ENCODE results near the gene TMEM240. TPM values are rescaled to one million over a fixed set of nuclear protein-coding genes. Genes with fewer than 3 reads are reported as not detected.
"Not testable (repeated sequence)": the region's sequence is repeated elsewhere in the genome, so short reads cannot be mapped to it uniquely, and the experiment has no call there.

TMEM240 gene
- total RNA-seq, 1 experiment from 2014 or later = 1.2 TPM

GRCh38 chr1:1517973-1518620, 22.3 kb downstream of the TMEM240 start:
- no peaks in the 10 kb centered on the region for H3K9me3 Mint-ChIP-seq (ENCODE audit: unreplicated experiment)
- no peak overlapping the region for H3K27ac Mint-ChIP-seq (ENCODE audit: unreplicated experiment)
- H3K4me3 Mint-ChIP-seq (ENCODE audit: unreplicated experiment) = no peak overlapping the region
- no peaks in the 10 kb centered on the region for H3K9me3 ChIP-seq
- no peak for DNase-seq
- no TSS peak for BruUV-seq (replicated peaks)
- no peaks in the 10 kb centered on the region for H3K27me3 Mint-ChIP-seq (ENCODE audit: insufficient read depth, unreplicated experiment)
- no peaks in the 10 kb centered on the region for H3K4me1 Mint-ChIP-seq (ENCODE audit: low read depth, unreplicated experiment)
- H3K4me3 ChIP-seq (ENCODE audit: low read depth, low read length) = no peak overlapping the region
- ChIA-PET POLR2A (no interaction called here), CTCF (no interaction called here)
- peaks cover 15% of the 10 kb centered on the region for H3K36me3 Mint-ChIP-seq (ENCODE audit: insufficient read depth, unreplicated experiment)
- TF ChIP-seq CTCF (IDR thresholded peaks at IDR 0.05; ENCODE audit: insufficient read depth in 1 of 2, low read depth in 1 of 2, low read length in 1 of 2, severe bottlenecking in 1 of 2, unreplicated experiment in 1 of 2) = no peak
- H3K4me1 ChIP-seq = no peaks in the 10 kb centered on the region
- no peaks in the 10 kb centered on the region for H3K27me3 ChIP-seq (replicated peaks; ENCODE audit: control insufficient read depth, insufficient read depth, low read length)
- intact Hi-C loops (cut with micrococcal nuclease; ENCODE audit: unreplicated experiment) = no loop called here
- peaks cover 2% of the 10 kb centered on the region; the same call in 1 of the 2 replicates for H3K36me3 ChIP-seq (ENCODE audit: control insufficient read depth, insufficient read depth, low read length)

- intact Hi-C loops (cut with micrococcal nuclease; ENCODE audit: unreplicated experiment); H3K27me3 ChIP-seq (replicated peaks; ENCODE audit: control insufficient read depth, insufficient read depth, low read length); H3K27me3 Mint-ChIP-seq (ENCODE audit: insufficient read depth, unreplicated experiment); POLR2A ChIA-PET; DNase-seq; H3K36me3 ChIP-seq (ENCODE audit: control insufficient read depth, insufficient read depth, low read length); H3K9me3 ChIP-seq; H3K4me3 Mint-ChIP-seq (ENCODE audit: unreplicated experiment); H3K4me1 ChIP-seq; CTCF ChIA-PET; H3K9me3 Mint-ChIP-seq (ENCODE audit: unreplicated experiment); H3K4me3 ChIP-seq (ENCODE audit: low read depth, low read length); H3K27ac Mint-ChIP-seq (ENCODE audit: unreplicated experiment); BruUV-seq (replicated peaks); H3K4me1 Mint-ChIP-seq (ENCODE audit: low read depth, unreplicated experiment): not testable (repeated sequence)
- H3K36me3 Mint-ChIP-seq (ENCODE audit: insufficient read depth, unreplicated experiment) = peaks cover 15% of the 10 kb centered on the region
Measured at GRCh38 chr1:1516923-1517322, 23.5 kb downstream of the TMEM240 start.

- H3K9me3 Mint-ChIP-seq (ENCODE audit: unreplicated experiment); BruUV-seq (replicated peaks); H3K4me3 ChIP-seq (ENCODE audit: low read depth, low read length); POLR2A ChIA-PET; H3K27ac Mint-ChIP-seq (ENCODE audit: unreplicated experiment); H3K27me3 Mint-ChIP-seq (ENCODE audit: insufficient read depth, unreplicated experiment); DNase-seq; H3K36me3 ChIP-seq (ENCODE audit: control insufficient read depth, insufficient read depth, low read length); H3K4me1 ChIP-seq; intact Hi-C loops (cut with micrococcal nuclease; ENCODE audit: unreplicated experiment); H3K4me1 Mint-ChIP-seq (ENCODE audit: low read depth, unreplicated experiment); CTCF ChIA-PET; H3K27me3 ChIP-seq (replicated peaks; ENCODE audit: control insufficient read depth, insufficient read depth, low read length); H3K9me3 ChIP-seq; H3K4me3 Mint-ChIP-seq (ENCODE audit: unreplicated experiment): not testable (repeated sequence)
- H3K36me3 Mint-ChIP-seq (ENCODE audit: insufficient read depth, unreplicated experiment) = peaks cover 26% of the 10 kb centered on the region
Measured at GRCh38 chr1:1514376-1514775, 26.0 kb downstream of the TMEM240 start.

GRCh38 chr1:1513675-1514074, 26.7 kb downstream of the TMEM240 start:
- POLR2A ChIA-PET, H3K4me1 ChIP-seq: not testable (repeated sequence)
- H3K27ac Mint-ChIP-seq (ENCODE audit: unreplicated experiment) = peak overlapping the region; percentile 69

GRCh38 chr1:1512425-1512824, 28.0 kb downstream of the TMEM240 start:
- H3K36me3 ChIP-seq (ENCODE audit: control insufficient read depth, insufficient read depth, low read length); CTCF ChIA-PET; H3K9me3 ChIP-seq; H3K27me3 Mint-ChIP-seq (ENCODE audit: insufficient read depth, unreplicated experiment); H3K4me1 ChIP-seq; POLR2A ChIA-PET; H3K4me1 Mint-ChIP-seq (ENCODE audit: low read depth, unreplicated experiment); intact Hi-C loops (cut with micrococcal nuclease; ENCODE audit: unreplicated experiment); BruUV-seq (replicated peaks); H3K27me3 ChIP-seq (replicated peaks; ENCODE audit: control insufficient read depth, insufficient read depth, low read length); H3K9me3 Mint-ChIP-seq (ENCODE audit: unreplicated experiment): not testable (repeated sequence)
- H3K27ac Mint-ChIP-seq (ENCODE audit: unreplicated experiment) = peak overlapping the region; percentile 59
- H3K4me3 Mint-ChIP-seq (ENCODE audit: unreplicated experiment) = peak overlapping the region; percentile 96
- peak overlapping the region; percentile 88 for H3K4me3 ChIP-seq (ENCODE audit: low read depth, low read length)
- H3K36me3 Mint-ChIP-seq (ENCODE audit: insufficient read depth, unreplicated experiment) = peaks cover 14% of the 10 kb centered on the region
- DNase-seq = peak in 1 of 2 experiments; percentile 15

More at GRCh38 chr1:1513675-1514074, 26.7 kb downstream of the TMEM240 start:
- H3K27me3 Mint-ChIP-seq (ENCODE audit: insufficient read depth, unreplicated experiment); intact Hi-C loops (cut with micrococcal nuclease; ENCODE audit: unreplicated experiment); CTCF ChIA-PET; H3K9me3 Mint-ChIP-seq (ENCODE audit: unreplicated experiment); H3K4me3 ChIP-seq (ENCODE audit: low read depth, low read length); H3K36me3 ChIP-seq (ENCODE audit: control insufficient read depth, insufficient read depth, low read length); H3K27me3 ChIP-seq (replicated peaks; ENCODE audit: control insufficient read depth, insufficient read depth, low read length); DNase-seq; BruUV-seq (replicated peaks); H3K4me1 Mint-ChIP-seq (ENCODE audit: low read depth, unreplicated experiment); H3K9me3 ChIP-seq: not testable (repeated sequence)
- Mint-ChIP-seq H3K36me3 (ENCODE audit: insufficient read depth, unreplicated experiment) (peaks cover 23% of the 10 kb centered on the region), H3K4me3 (ENCODE audit: unreplicated experiment) (peak overlapping the region; percentile 69)

Data from Caco-2 (cell line).